ENCODE measurements around the gene THSD4. TPM values are rescaled to one million over a fixed set of nuclear protein-coding genes. Genes with fewer than 3 reads are reported as not detected.

The THSD4 gene
- total RNA-seq, 4 donors from 2014 or later: 16.6 to 25.3 (median 24.1) TPM

DNA sequence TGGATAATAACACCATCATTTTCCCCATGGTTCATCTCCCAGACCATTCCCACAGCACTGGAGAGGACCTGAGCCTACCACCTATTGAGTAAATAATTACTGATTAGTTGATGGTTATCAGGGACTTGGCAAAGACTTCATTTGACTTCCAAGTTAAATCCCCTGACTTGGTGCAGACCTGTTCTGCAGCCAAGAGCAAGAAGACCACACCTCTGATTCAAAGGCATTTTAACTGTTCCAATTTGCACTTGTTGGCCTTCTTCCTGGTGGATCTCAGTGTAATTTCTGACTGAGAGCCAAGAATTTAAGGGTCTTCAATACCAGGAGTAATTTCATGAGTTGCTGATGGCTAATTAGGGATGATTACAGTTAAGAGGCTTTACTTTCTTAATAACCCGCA, 24.0 kb downstream of the THSD4 start:
- peaks cover 9% of the 10 kb centered on the region for H3K4me1 ChIP-seq
- 71% methylated on average over 1 of the region's 1 CpG for WGBS
- TF ChIP-seq POLR2AphosphoS5 (IDR thresholded peaks at IDR 0.05): no peak
- TF ChIP-seq EP300 (IDR thresholded peaks at IDR 0.05): no peak
- no peak for TF ChIP-seq POLR2A (IDR thresholded peaks at IDR 0.05)
- TF ChIP-seq, protein P1, sequence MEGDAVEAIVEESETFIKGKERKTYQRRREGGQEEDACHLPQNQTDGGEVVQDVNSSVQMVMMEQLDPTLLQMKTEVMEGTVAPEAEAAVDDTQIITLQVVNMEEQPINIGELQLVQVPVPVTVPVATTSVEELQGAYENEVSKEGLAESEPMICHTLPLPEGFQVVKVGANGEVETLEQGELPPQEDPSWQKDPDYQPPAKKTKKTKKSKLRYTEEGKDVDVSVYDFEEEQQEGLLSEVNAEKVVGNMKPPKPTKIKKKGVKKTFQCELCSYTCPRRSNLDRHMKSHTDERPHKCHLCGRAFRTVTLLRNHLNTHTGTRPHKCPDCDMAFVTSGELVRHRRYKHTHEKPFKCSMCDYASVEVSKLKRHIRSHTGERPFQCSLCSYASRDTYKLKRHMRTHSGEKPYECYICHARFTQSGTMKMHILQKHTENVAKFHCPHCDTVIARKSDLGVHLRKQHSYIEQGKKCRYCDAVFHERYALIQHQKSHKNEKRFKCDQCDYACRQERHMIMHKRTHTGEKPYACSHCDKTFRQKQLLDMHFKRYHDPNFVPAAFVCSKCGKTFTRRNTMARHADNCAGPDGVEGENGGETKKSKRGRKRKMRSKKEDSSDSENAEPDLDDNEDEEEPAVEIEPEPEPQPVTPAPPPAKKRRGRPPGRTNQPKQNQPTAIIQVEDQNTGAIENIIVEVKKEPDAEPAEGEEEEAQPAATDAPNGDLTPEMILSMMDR (IDR thresholded peaks at IDR 0.05): no peak

DNA sequence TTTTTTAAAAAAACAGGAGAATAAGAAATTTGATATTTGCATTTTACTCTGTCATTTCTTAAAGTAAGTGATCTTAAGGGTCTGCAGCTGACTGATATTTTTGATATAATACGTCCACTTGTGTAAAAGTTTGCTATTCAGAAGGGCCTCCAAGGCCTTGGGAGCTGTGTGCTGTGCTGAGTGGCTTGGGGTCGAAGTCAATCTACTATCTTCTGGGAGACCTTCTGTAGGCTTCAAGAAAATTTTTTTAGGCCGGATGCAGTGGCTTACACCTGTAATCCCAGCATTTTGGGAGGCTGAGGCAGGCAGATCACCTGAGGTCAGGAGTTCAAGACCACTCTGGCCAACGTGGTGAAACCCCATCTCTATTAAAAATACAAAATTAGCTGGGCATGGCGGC, 26.3 kb downstream of the THSD4 start:
- H3K4me1 ChIP-seq: peaks cover 10% of the 10 kb centered on the region
- no peak overlapping the region for H3K4me3 ChIP-seq
- no peak for DNase-seq (ENCODE audit: low spot score in 2 of 2)
- H3K36me3 ChIP-seq: no peaks in the 10 kb centered on the region
- no peaks in the 10 kb centered on the region for H3K9me3 ChIP-seq
- WGBS: 96% methylated on average over 5 of the region's 5 CpGs
- TF ChIP-seq EP300 (IDR thresholded peaks at IDR 0.05) (no peak), POLR2AphosphoS5 (IDR thresholded peaks at IDR 0.05) (no peak), POLR2A (IDR thresholded peaks at IDR 0.05) (no peak)
- TF ChIP-seq, protein P1 (IDR thresholded peaks at IDR 0.05): no peak
- no peaks in the 10 kb centered on the region for H3K27me3 ChIP-seq
- no peak overlapping the region for H3K27ac ChIP-seq

More for the DNA sequence above, 24.0 kb downstream of the THSD4 start:
- Histone ChIP-seq H3K9me3 (no peaks in the 10 kb centered on the region), H3K4me3 (no peak overlapping the region), H3K27ac (no peak overlapping the region), H3K27me3 (no peaks in the 10 kb centered on the region), H3K36me3 (no peaks in the 10 kb centered on the region)
- DNase-seq (ENCODE audit: low spot score in 2 of 2): no peak

DNA sequence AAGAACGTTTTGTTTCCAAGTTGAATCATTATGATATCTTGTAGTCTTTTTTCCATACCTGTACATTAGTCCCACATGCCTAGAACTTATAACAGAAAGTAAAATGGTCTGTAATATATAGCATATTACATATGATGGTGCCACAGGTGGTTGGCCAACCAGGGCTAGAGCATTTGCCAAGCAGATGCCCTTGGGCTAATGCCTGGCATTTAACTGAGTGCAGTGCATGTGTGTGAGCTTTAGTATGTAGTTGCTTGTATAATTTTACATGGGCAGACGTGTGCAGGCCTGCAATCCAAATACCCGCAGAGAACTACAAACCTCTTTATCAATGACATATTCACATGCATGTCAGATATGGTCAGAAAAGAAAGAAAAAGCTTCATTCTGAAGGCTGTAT, 27.5 kb downstream of the THSD4 start:
- no peaks in the 10 kb centered on the region for H3K9me3 ChIP-seq
- H3K4me1 ChIP-seq: peaks cover 14% of the 10 kb centered on the region
- TF ChIP-seq POLR2A (IDR thresholded peaks at IDR 0.05) (no peak), EP300 (IDR thresholded peaks at IDR 0.05) (no peak), POLR2AphosphoS5 (IDR thresholded peaks at IDR 0.05) (no peak)
- TF ChIP-seq, protein P1 (IDR thresholded peaks at IDR 0.05): no peak
- 44% methylated on average over 3 of the region's 3 CpGs for WGBS
- no peaks in the 10 kb centered on the region for H3K36me3 ChIP-seq
- no peak for DNase-seq (ENCODE audit: low spot score in 2 of 2)
- H3K4me3 ChIP-seq: no peak overlapping the region
- no peak overlapping the region for H3K27ac ChIP-seq
- H3K27me3 ChIP-seq: no peaks in the 10 kb centered on the region

DNA sequence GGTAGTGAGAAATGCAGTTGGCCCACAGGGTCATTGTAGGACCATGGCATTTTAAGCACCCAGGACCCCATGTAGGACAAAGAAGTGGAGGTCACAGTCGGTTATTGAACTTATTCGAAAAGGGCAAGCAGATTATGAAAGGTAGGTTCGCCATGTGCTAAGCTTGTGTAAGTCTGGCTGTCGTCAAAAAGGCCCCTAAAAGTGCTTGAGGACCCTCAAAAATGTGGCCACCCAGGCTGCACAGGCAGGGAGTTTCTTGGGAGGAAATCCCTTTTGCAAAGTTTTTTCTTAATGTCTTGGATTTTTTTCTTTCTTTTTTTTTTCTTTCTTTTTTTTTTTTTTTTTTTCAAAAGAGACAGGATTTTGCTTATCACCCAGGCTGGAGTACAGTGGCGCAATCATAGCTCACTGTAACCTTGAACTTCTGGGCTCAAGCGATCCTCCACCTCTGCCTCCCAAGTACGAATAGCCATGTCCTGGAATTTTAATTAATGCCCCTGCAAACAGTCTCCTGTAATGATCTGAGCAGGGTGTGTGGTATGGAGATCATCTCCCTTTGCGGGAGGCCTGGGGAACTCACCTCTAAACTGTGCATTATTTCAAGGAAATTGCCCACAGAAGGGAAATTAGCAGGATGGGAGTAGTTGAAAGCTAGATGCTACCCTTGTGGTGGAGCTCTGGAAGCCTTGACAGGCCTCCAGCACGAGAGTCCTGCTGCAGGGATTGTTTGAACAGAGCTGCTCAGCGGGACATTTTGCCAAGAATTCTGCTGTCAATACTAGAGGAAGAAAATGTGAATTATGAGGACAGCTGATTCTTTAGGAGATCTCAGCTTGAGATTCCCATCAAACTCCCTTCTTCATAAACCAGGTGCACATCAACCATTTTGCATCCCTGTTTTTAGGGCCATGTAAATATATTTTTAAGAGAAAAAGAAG, 28.4 kb downstream of the THSD4 start:
- TF ChIP-seq POLR2AphosphoS5 (IDR thresholded peaks at IDR 0.05): no peak
- TF ChIP-seq, protein P1 (IDR thresholded peaks at IDR 0.05): no peak
- DNase-seq (ENCODE audit: low spot score in 2 of 2): no peak
- 74% methylated on average over 10 of the region's 10 CpGs for WGBS

DNA sequence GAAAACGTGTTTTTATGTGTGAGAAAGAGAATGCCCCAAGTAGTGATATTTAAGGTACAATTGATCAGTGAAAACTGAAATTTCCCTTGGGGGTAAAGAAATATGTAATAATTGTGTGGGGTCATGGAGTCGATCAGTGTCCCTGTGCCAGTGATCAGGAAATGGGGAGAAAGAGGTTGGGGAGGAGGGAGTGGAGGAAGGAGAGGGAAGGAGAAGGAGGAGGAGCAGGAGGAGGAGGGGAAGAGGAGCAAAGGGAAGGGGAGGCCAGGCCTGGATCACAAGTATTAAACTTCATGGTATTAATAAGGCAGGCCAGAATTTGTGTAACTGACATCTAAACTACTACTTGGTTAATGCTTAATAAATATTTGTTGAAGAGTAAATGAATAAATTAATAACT, 30.4 kb downstream of the THSD4 start:
- 78% methylated on average over 2 of the region's 2 CpGs for WGBS

More for the DNA sequence above, 28.4 kb downstream of the THSD4 start:
- Histone ChIP-seq H3K36me3 (no peaks in the 10 kb centered on the region), H3K27me3 (no peaks in the 10 kb centered on the region), H3K4me3 (no peak overlapping the region), H3K27ac (no peak overlapping the region), H3K4me1 (peaks cover 14% of the 10 kb centered on the region), H3K9me3 (no peaks in the 10 kb centered on the region)

More for the DNA sequence above, 30.4 kb downstream of the THSD4 start:
- H3K4me3 ChIP-seq: no peak overlapping the region
- TF ChIP-seq POLR2AphosphoS5 (IDR thresholded peaks at IDR 0.05) (no peak), POLR2A (IDR thresholded peaks at IDR 0.05) (no peak), EP300 (IDR thresholded peaks at IDR 0.05) (no peak)
- TF ChIP-seq, protein P1 (IDR thresholded peaks at IDR 0.05): no peak
- H3K9me3 ChIP-seq: no peaks in the 10 kb centered on the region
- H3K27me3 ChIP-seq: no peaks in the 10 kb centered on the region
- no peak overlapping the region for H3K27ac ChIP-seq
- H3K36me3 ChIP-seq: no peaks in the 10 kb centered on the region
- peaks cover 17% of the 10 kb centered on the region for H3K4me1 ChIP-seq
- no peak for DNase-seq (ENCODE audit: low spot score in 2 of 2)

Measured in suprapubic skin (tissue), 4 donors.